ENCODE results near the gene DCUN1D1.

DCUN1D1 gene

GRCh38 chr3:182909318-182910040 lies 70.9 kb downstream of the DCUN1D1 start:
- no peak for DNase-seq
- Mint-ChIP-seq H3K9me3 (no peaks in the 10 kb centered on the region), H3K36me3 (peaks cover 31 to 35% of the 10 kb centered on the region in 2 donors), H3K27ac (no peak overlapping the region), H3K4me1 (peaks cover 5 to 25% of the 10 kb centered on the region in 2 donors), H3K4me3 (no peak overlapping the region), H3K27me3 (no peaks in the 10 kb centered on the region)
- ATAC-seq (replicated peaks): no peak

- no peak for DNase-seq
- Mint-ChIP-seq H3K4me3 (no peak overlapping the region), H3K36me3 (peaks cover 33 to 38% of the 10 kb centered on the region in 2 donors)
Measured at GRCh38 chr3:182908471-182908870, 71.9 kb downstream of the DCUN1D1 start.

GRCh38 chr3:182906036-182906435 lies 74.3 kb downstream of the DCUN1D1 start:
- peaks cover 33% of the 10 kb centered on the region in 2 donors for H3K36me3 Mint-ChIP-seq
- H3K9me3 Mint-ChIP-seq: no peaks in the 10 kb centered on the region
- no peak overlapping the region for H3K27ac Mint-ChIP-seq
- H3K4me3 Mint-ChIP-seq: peak overlapping the region in 1 of 2 donors; percentile 10
- peaks cover 5 to 16% of the 10 kb centered on the region in 2 donors for H3K4me1 Mint-ChIP-seq
- ATAC-seq (replicated peaks): peak in 1 of 2 donors; percentile 71
- H3K27me3 Mint-ChIP-seq: no peaks in the 10 kb centered on the region
- DNase-seq: no peak

More at GRCh38 chr3:182908471-182908870, 71.9 kb downstream of the DCUN1D1 start:
- no peak for ATAC-seq (replicated peaks)
- H3K27me3 Mint-ChIP-seq: no peaks in the 10 kb centered on the region
- H3K9me3 Mint-ChIP-seq: no peaks in the 10 kb centered on the region
- H3K27ac Mint-ChIP-seq: no peak overlapping the region
- peaks cover 5 to 16% of the 10 kb centered on the region in 2 donors for H3K4me1 Mint-ChIP-seq

GRCh38 chr3:182905623-182906022 lies 74.7 kb downstream of the DCUN1D1 start:
- DNase-seq: no peak
- Mint-ChIP-seq H3K4me1 (peaks cover 5 to 16% of the 10 kb centered on the region in 2 donors), H3K27me3 (no peaks in the 10 kb centered on the region), H3K9me3 (no peaks in the 10 kb centered on the region), H3K36me3 (peaks cover 32% of the 10 kb centered on the region in 2 donors), H3K4me3 (peak overlapping the region in 1 of 2 donors; percentile 10), H3K27ac (no peak overlapping the region)
- ATAC-seq (replicated peaks): no peak

GRCh38 chr3:182904164-182904563 lies 76.2 kb downstream of the DCUN1D1 start:
- peaks cover 5 to 16% of the 10 kb centered on the region in 2 donors for H3K4me1 Mint-ChIP-seq
- H3K36me3 Mint-ChIP-seq: peaks cover 26 to 36% of the 10 kb centered on the region in 2 donors
- no peaks in the 10 kb centered on the region for H3K27me3 Mint-ChIP-seq
- no peak for ATAC-seq (replicated peaks)
- no peak overlapping the region for H3K27ac Mint-ChIP-seq
- no peak overlapping the region for H3K4me3 Mint-ChIP-seq
- DNase-seq: no peak
- H3K9me3 Mint-ChIP-seq: no peaks in the 10 kb centered on the region

GRCh38 chr3:182902236-182902635 lies 78.1 kb downstream of the DCUN1D1 start:
- H3K9me3 Mint-ChIP-seq: no peaks in the 10 kb centered on the region
- peaks cover 26 to 32% of the 10 kb centered on the region in 2 donors for H3K36me3 Mint-ChIP-seq
- H3K4me1 Mint-ChIP-seq: peaks cover 5 to 16% of the 10 kb centered on the region in 2 donors
- H3K27me3 Mint-ChIP-seq: no peaks in the 10 kb centered on the region
- ATAC-seq (replicated peaks): no peak
- H3K4me3 Mint-ChIP-seq: no peak overlapping the region
- DNase-seq: no peak
- no peak overlapping the region for H3K27ac Mint-ChIP-seq

GRCh38 chr3:182896553-182896952 lies 83.8 kb downstream of the DCUN1D1 start:
- DNase-seq (no peak), ATAC-seq (replicated peaks) (no peak)
- Mint-ChIP-seq H3K36me3 (peaks cover 16 to 23% of the 10 kb centered on the region in 2 donors), H3K4me1 (no peaks in the 10 kb centered on the region), H3K27ac (no peak overlapping the region), H3K27me3 (no peaks in the 10 kb centered on the region), H3K9me3 (no peaks in the 10 kb centered on the region), H3K4me3 (no peak overlapping the region)

GRCh38 chr3:182895513-182896112 lies 84.7 kb downstream of the DCUN1D1 start:
- Mint-ChIP-seq H3K4me3 (no peak overlapping the region), H3K9me3 (no peaks in the 10 kb centered on the region), H3K36me3 (peaks cover 18 to 26% of the 10 kb centered on the region in 2 donors), H3K27me3 (no peaks in the 10 kb centered on the region), H3K4me1 (no peaks in the 10 kb centered on the region), H3K27ac (no peak overlapping the region)
- no peak for ATAC-seq (replicated peaks)
- DNase-seq: no peak

GRCh38 chr3:182892226-182892625 lies 88.1 kb downstream of the DCUN1D1 start:
- H3K27ac Mint-ChIP-seq: no peak overlapping the region
- no peaks in the 10 kb centered on the region for H3K9me3 Mint-ChIP-seq
- no peaks in the 10 kb centered on the region for H3K4me1 Mint-ChIP-seq
- H3K27me3 Mint-ChIP-seq: no peaks in the 10 kb centered on the region
- no peak for DNase-seq
- H3K36me3 Mint-ChIP-seq: peaks cover 23 to 30% of the 10 kb centered on the region in 2 donors
- no peak overlapping the region for H3K4me3 Mint-ChIP-seq
- ATAC-seq (replicated peaks): no peak

GRCh38 chr3:182891364-182891763 lies 89.0 kb downstream of the DCUN1D1 start:
- no peak for DNase-seq
- Mint-ChIP-seq H3K4me3 (no peak overlapping the region), H3K36me3 (peaks cover 25 to 38% of the 10 kb centered on the region in 2 donors), H3K4me1 (no peaks in the 10 kb centered on the region), H3K27ac (no peak overlapping the region), H3K27me3 (no peaks in the 10 kb centered on the region), H3K9me3 (no peaks in the 10 kb centered on the region)
- no peak for ATAC-seq (replicated peaks)

- Mint-ChIP-seq H3K36me3 (peaks cover 23 to 38% of the 10 kb centered on the region in 2 donors), H3K4me1 (no peaks in the 10 kb centered on the region), H3K27ac (no peak overlapping the region), H3K27me3 (no peaks in the 10 kb centered on the region), H3K4me3 (no peak overlapping the region), H3K9me3 (no peaks in the 10 kb centered on the region)
- ATAC-seq (replicated peaks): no peak
- no peak for DNase-seq
Measured at GRCh38 chr3:182889948-182890629, 90.2 kb downstream of the DCUN1D1 start.
